Smooth muscle cell (in vitro differentiated cells): ENCODE results near the gene RBKS. TPM values are rescaled to one million over a fixed set of nuclear protein-coding genes. Genes with fewer than 3 reads are reported as not detected.

Source experiments
- DNase-seq: peaks from one replicate; lab custom pipeline; 2025; ENCODE audit not compliant: unreplicated experiment; lab: John Stamatoyannopoulos, UW
- H2AFZ ChIP-seq: fragments of 200-600 bp; sonication (generic); 2 replicates; pipeline ENCODE4 v1.6.0; 2016; ENCODE audit warnings: antibody characterized with exemption, low read depth, mild to moderate bottlenecking
- H3F3A ChIP-seq: fragments of 200-600 bp; sonication (generic); 2 replicates; pipeline ENCODE4 v1.6.0; 2017; ENCODE audit warnings: antibody characterized with exemption, low read depth
- H3K27ac ChIP-seq: fragments of 200-600 bp; sonication (generic); 2 replicates; pipeline ENCODE4 v1.5.1; 2016; ENCODE audit warnings: low read depth, mild to moderate bottlenecking
- H3K27me3 ChIP-seq: fragments of 200-600 bp; sonication (generic); 2 replicates; pipeline ENCODE4 v1.6.1; 2016; ENCODE audit warnings: low read depth, mild to moderate bottlenecking
- H3K36me3 ChIP-seq: fragments of 200-600 bp; sonication (generic); 2 replicates; pipeline ENCODE4 v1.5.1; 2016; ENCODE audit warnings: low read depth
- H3K4me1 ChIP-seq: fragments of 200-600 bp; sonication (generic); 2 replicates; pipeline ENCODE4 v1.5.1; 2016; ENCODE audit warnings: low read depth
- H3K4me2 ChIP-seq: fragments of 200-600 bp; sonication (generic); 2 replicates; pipeline ENCODE4 v1.6.0; 2016; ENCODE audit warnings: mild to moderate bottlenecking
- H3K4me3 ChIP-seq: fragments of 200-600 bp; sonication (generic); 2 replicates; pipeline ENCODE4 v1.5.1; 2016; ENCODE audit warnings: mild to moderate bottlenecking
- H3K79me2 ChIP-seq: fragments of 200-600 bp; sonication (generic); 2 replicates; pipeline ENCODE4 v1.6.0; 2016; ENCODE audit warnings: low read depth, mild to moderate bottlenecking
- H3K9ac ChIP-seq: fragments of 200-600 bp; sonication (generic); 2 replicates; pipeline ENCODE4 v1.6.0; 2016; ENCODE audit warnings: low read depth
- H3K9me3 ChIP-seq: fragments of 200-600 bp; sonication (generic); replicated peaks from 2 replicates; pipeline ENCODE4 v1.5.1; 2016; ENCODE audit warnings: low read depth
- H4K20me1 ChIP-seq: fragments of 200-600 bp; sonication (generic); 2 replicates; pipeline ENCODE4 v1.6.0; 2016; ENCODE audit warnings: low read depth
- WGBS: methylation state at CpG from one replicate; pipeline ENCODE4 v1.1.7; 2016; ENCODE audit warnings: low lambda C conversion rate; 5-methylcytosine and 5-hydroxymethylcytosine counted together
- polyA plus RNA-seq: library from polyadenylated mRNA; unstranded; fragments of >200 nt; fragmentation: Nextera tagmentation; extraction: Ambion mirVana; gene quantifications from 2 replicates; pipeline ENCODE4 v1.2.1, GENCODE V29; 2016
- total RNA-seq: library from RNA; depleted of rRNA; stranded (reverse); fragments of >200 nt; gene quantifications from 2 replicates; pipeline ENCODE4 v1.2.3, GENCODE V29; 2014
- TF ChIP-seq, protein P1 (sequence below): fragments of 200-600 bp; sonication (generic); IDR thresholded peaks from 2 replicates; pipeline ENCODE4 v1.5.1; 2017; ENCODE audit warnings: borderline replicate concordance, mild to moderate bottlenecking, antibody characterized with exemption; ENCODE audit not compliant: insufficient read depth, poor library complexity, severe bottlenecking

Gene RBKS
- total and polyA plus RNA-seq, 2 experiments from 2014 or later, result 1.0 to 3.3 TPM

DNA sequence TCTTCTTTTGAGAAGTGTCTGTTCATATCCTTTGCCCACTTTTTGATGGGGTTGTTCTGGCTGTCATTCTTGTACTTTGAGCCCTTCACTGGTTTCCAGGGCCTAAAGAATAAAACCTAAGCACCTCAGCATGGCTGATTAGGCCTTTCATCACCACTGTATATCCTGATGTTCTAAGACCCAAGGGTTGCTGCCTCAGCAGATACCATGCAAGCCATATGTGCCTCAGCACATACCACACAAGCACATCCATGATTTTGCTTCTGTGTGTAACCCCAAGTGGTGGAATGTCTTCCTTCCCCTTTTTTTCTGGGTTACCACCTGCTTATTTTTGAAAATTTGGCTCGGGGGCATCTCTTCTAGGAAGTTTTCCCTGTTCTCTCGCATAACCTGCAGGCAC, 11.4 kb downstream of the RBKS start:
- Histone ChIP-seq H3K27me3 (no peaks in the 10 kb centered on the region), H3F3A (no peaks in the 10 kb centered on the region), H3K4me1 (no peaks in the 10 kb centered on the region), H2AFZ (no peak overlapping the region), H4K20me1 (no peaks in the 10 kb centered on the region), H3K9ac (no peak overlapping the region), H3K36me3 (peaks cover 3% of the 10 kb centered on the region), H3K4me3 (no peak overlapping the region), H3K9me3 (peaks cover 4% of the 10 kb centered on the region), H3K27ac (no peak overlapping the region), H3K4me2 (no peak overlapping the region), H3K79me2 (no peaks in the 10 kb centered on the region)
- DNase-seq, result no peak
- WGBS, result 82% methylated on average over 2 of the region's 2 CpGs
- TF ChIP-seq, protein P1, sequence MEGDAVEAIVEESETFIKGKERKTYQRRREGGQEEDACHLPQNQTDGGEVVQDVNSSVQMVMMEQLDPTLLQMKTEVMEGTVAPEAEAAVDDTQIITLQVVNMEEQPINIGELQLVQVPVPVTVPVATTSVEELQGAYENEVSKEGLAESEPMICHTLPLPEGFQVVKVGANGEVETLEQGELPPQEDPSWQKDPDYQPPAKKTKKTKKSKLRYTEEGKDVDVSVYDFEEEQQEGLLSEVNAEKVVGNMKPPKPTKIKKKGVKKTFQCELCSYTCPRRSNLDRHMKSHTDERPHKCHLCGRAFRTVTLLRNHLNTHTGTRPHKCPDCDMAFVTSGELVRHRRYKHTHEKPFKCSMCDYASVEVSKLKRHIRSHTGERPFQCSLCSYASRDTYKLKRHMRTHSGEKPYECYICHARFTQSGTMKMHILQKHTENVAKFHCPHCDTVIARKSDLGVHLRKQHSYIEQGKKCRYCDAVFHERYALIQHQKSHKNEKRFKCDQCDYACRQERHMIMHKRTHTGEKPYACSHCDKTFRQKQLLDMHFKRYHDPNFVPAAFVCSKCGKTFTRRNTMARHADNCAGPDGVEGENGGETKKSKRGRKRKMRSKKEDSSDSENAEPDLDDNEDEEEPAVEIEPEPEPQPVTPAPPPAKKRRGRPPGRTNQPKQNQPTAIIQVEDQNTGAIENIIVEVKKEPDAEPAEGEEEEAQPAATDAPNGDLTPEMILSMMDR, result no peak

GRCh38 chr2:27875089-27875881, 14.9 kb downstream of the RBKS start:
- no peak overlapping the region for H3K4me2 ChIP-seq
- no peak overlapping the region for H2AFZ ChIP-seq
- H3K9me3 ChIP-seq, result peaks cover 4% of the 10 kb centered on the region
- H3K36me3 ChIP-seq, result no peaks in the 10 kb centered on the region
- no peaks in the 10 kb centered on the region for H3F3A ChIP-seq
- no peak overlapping the region for H3K4me3 ChIP-seq
- H3K27me3 ChIP-seq, result no peaks in the 10 kb centered on the region
- no peak for DNase-seq
- TF ChIP-seq, protein P1, result no peak
- no peaks in the 10 kb centered on the region for H3K79me2 ChIP-seq
- H3K27ac ChIP-seq, result no peak overlapping the region
- H3K9ac ChIP-seq, result no peak overlapping the region
- no peaks in the 10 kb centered on the region for H3K4me1 ChIP-seq
- H4K20me1 ChIP-seq, result no peaks in the 10 kb centered on the region
- 82% methylated on average over 9 of the region's 9 CpGs for WGBS

DNA sequence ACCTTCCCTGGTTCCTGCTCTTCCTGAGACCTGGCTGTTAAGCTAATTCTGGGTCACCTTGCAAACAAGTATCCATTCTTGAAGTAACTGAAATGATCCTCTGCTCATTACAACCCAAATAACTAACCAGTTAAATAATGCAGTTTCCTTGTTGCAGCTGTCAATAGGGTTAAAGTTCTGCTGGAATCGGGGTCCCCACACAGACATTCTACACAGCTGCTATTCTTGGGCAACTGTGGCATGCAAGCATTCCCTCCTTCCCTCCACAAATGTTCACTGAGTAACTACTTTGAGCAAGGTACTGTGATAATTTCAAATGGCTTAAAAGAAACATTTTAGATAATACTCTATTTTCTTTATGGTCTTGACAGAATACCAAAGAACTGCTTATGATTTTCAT, 17.1 kb downstream of the RBKS start:
- Histone ChIP-seq H3K27ac (no peak overlapping the region), H3K4me3 (no peak overlapping the region), H3F3A (no peaks in the 10 kb centered on the region), H3K36me3 (no peaks in the 10 kb centered on the region), H3K79me2 (no peaks in the 10 kb centered on the region), H2AFZ (no peak overlapping the region), H3K27me3 (no peaks in the 10 kb centered on the region), H3K4me1 (no peaks in the 10 kb centered on the region), H4K20me1 (no peaks in the 10 kb centered on the region), H3K9ac (no peak overlapping the region), H3K4me2 (no peak overlapping the region), H3K9me3 (peaks cover 4% of the 10 kb centered on the region)
- DNase-seq, result no peak
- TF ChIP-seq, protein P1, result no peak
- WGBS, result 93% methylated on average over 1 of the region's 1 CpG

DNA sequence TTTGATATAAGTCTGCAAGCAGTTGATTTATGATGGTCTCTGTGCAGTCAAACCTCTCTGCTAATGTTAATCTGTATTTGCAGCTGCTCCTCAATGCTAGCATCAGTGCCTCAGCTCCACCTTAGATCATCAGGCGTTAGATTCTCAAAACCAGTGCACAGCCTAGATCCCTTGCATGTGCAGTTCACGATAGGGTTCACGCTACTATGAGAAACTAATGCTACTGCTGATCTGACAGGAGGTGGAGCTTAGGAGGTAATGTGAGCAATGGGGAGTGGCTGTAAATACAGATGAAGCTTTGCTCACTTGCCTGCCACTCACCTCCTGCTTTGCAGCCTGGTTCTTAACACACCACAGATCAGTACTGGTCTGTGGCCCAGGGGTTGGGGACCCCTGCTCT, 18.4 kb downstream of the RBKS start:
- Histone ChIP-seq H2AFZ (no peak overlapping the region), H3K9me3 (no peaks in the 10 kb centered on the region), H3K4me1 (no peaks in the 10 kb centered on the region), H3K27ac (no peak overlapping the region), H3K4me2 (no peak overlapping the region), H3F3A (no peaks in the 10 kb centered on the region), H3K79me2 (no peaks in the 10 kb centered on the region), H3K9ac (no peak overlapping the region), H3K4me3 (no peak overlapping the region), H3K36me3 (no peaks in the 10 kb centered on the region), H4K20me1 (no peaks in the 10 kb centered on the region), H3K27me3 (no peaks in the 10 kb centered on the region)
- WGBS, result 51% methylated on average over 3 of the region's 3 CpGs
- DNase-seq, result no peak
- TF ChIP-seq, protein P1, result no peak
